ENCODE measurements around the gene RECQL5. TPM values are rescaled to one million over a fixed set of nuclear protein-coding genes. Genes with fewer than 3 reads are reported as not detected.
A peak's percentile ranks its signal among the peaks of the same experiment; 100 is the strongest.

Gene RECQL5
- total RNA-seq, 1 experiment from 2014 or later: 19.6 TPM

- no peak for DNase-seq (ENCODE audit: low read depth)
Measured at GRCh38 chr17:75634754-75635609, 32.0 kb downstream of the RECQL5 start.

DNA sequence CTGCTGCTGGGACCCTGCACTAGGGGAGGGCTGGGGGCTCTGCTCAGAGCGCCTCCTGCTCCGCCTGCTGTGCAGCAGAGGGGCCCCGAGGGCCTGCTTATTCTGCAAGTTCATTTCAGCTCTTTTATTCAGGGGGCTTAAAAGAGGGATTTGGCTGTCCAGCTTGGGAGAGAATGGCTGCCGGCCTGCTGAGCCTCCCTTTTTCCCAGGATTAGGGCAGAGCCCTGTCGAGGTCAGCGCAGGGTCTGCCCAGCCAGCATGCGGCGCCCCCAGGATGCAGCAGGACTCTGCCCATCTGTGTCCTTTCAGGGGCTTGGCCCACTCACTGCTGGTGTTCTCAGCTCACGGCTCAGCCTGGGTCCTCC is 32.6 kb downstream of the RECQL5 start:
- DNase-seq (ENCODE audit: low read depth): no peak

- DNase-seq (ENCODE audit: low read depth): peak; percentile 93
Measured at GRCh38 chr17:75633486-75634375, 33.2 kb downstream of the RECQL5 start.

- peak; percentile 82 for DNase-seq (ENCODE audit: low read depth)
Measured at GRCh38 chr17:75632863-75633485, 34.0 kb downstream of the RECQL5 start, which contains the start of gene SMIM5. SMIM5 (plus strand) TSS chr17:75633434; CDS start chr17:75640202, 6,768 bp downstream.

DNA sequence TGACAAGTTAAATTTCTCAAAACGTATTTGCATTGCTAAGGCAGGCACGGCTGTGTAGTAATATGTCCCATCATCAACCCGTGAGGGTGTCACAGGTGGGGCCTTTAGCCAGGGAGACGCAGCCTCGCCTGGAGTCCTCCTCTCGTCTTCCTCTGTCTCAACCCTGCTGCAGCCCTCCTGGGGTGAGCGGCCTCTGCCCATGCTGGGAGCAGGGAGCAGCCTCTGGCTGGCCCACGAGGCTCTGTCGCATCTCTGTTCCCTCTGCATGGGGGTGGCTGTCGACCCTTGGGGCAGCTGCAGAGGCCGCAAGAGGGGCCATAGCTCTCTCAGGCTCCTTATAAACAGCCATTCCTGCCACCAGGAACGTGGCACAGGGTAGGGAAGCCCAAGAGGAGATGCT is 34.5 kb downstream of the RECQL5 start:
- DNase-seq (ENCODE audit: low read depth): no peak

GRCh38 chr17:75631353-75631752 is 35.6 kb downstream of the RECQL5 start:
- no peak for DNase-seq (ENCODE audit: low read depth)

- DNase-seq (ENCODE audit: low read depth): no peak
Measured at GRCh38 chr17:75630071-75630917, 36.7 kb downstream of the RECQL5 start.

- no peak for DNase-seq (ENCODE audit: low read depth)
Measured at GRCh38 chr17:75629157-75629556, 37.8 kb downstream of the RECQL5 start.

DNA sequence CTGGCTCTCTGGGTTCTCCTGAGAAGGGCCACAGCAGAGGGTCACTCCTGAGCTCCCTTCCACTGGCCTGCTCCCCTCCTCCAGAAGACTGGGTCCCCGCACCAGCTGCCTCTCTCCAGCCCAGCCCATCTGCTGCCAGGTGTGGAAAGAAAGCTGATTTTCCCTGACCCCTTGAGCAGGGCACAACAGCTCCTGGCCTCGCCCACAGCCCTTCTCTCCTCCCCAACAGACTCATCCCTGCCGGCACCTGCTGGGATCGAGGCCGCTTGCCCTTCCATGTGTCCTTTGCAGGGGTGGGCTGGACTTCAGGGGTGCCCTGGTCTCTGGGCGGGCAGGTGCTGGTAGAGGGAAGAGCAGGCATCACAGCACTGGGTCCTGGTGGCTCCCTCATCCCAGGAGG is 38.5 kb downstream of the RECQL5 start:
- no peak for DNase-seq (ENCODE audit: low read depth)

GRCh38 chr17:75627094-75627493 is 39.9 kb downstream of the RECQL5 start:
- no peak for DNase-seq (ENCODE audit: low read depth)

GRCh38 chr17:75626496-75627038 is 40.4 kb downstream of the RECQL5 start:
- no peak for DNase-seq (ENCODE audit: low read depth)

- no peak for DNase-seq (ENCODE audit: low read depth)
Measured at GRCh38 chr17:75625813-75626486, 41.0 kb downstream of the RECQL5 start.

DNA sequence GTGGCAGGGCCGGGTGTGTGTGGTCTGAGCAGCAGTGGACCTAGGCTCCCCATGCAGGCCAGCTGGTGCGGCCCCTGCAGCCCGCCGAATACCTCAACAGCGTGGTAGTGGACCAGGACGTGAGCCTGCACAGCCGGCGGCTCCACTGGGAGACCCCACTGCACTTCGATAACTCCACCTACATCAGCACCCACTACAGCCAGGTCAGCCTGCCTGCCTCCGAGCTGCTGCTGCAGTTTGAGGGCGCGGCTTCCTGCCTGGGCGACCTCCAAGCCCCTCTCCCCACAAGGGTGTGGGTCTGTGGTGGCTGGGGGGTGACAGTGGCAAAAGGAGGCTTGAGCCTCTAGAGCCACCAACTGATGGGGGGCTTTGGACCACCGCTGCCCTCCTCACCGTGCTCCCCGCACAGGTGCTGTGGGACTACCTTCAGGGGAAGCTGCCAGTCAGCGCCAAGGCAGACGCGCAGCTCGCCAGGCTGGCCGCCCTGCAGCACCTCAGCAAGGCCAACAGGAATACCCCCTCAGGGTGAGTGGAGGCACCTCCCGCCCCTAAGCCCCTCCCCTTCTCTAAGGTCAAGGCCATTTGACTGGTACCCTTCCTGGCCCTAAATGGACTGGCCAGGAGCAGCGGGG is 42.1 kb downstream of the RECQL5 start:
- DNase-seq (ENCODE audit: low read depth): no peak

GRCh38 chr17:75624021-75624420 is 42.9 kb downstream of the RECQL5 start:
- no peak for DNase-seq (ENCODE audit: low read depth)

- no peak for DNase-seq (ENCODE audit: low read depth)
Measured at GRCh38 chr17:75623386-75623785, 43.6 kb downstream of the RECQL5 start.

DNA sequence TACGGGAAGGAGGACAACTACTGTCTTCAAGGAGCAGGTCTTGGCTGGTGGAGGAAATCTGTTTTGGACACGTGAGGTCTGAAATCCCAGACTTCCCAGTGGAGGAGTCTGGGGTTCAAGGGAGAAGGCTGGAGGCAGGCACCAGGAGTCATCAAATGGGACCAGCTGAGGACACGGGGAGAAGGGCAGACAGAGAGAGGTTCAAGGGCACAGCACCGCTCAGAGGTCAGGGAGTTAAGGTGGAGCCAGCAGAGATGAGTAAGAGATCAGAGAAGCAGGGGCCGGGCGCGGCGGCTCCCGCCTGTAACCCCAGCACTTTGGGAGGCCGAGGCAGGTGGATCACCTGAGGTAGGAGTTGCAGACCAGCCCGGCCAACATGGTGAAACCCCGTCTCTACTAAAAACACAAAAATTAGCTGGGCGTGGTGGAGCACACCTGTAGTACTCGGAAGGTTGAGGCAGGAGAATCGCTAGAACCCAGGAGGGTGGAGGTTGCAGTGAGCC is 44.1 kb downstream of the RECQL5 start:
- no peak for DNase-seq (ENCODE audit: low read depth)

DNA sequence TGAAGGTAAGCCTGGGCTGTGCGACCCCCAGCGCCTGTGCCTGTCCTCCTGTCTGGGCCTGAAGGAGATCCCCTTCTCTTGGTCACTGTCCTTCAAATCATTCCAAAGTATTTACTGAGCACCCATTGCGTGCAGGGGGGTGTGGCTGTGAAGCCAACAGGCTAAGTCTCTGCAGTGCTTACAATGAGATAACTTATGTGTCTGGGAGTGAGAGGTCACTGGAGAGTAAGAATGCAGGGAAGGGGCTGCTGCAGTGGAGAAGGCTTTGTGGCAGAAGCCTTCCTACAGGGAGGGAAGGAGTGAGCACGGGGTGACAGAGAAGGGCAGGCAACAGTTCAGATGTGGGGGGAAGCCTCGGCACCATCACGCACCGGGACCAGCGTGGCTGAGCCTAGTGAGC is 44.9 kb downstream of the RECQL5 start:
- DNase-seq (ENCODE audit: low read depth): no peak

DNA sequence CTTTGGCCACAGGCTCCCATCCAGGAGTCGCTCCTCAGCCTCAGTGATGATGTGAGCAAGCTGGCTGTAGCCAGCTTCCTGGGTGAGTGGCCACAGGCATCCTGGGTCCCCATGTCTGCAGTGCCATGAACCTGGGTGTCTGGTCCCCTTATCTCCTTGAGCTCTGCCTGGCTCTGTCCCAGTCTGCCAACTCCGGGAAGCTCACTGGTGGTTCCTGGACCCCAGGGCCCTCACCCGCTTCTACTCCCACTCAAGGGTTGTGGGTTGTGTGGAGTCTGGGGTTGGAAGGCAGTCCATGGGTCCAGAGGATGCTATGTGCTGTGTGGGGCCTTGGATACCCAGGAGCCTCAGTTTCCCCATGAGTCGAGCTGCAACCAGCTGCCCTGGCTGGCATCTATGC is 45.5 kb downstream of the RECQL5 start:
- DNase-seq (ENCODE audit: low read depth): no peak
